Islet precursor cell (in vitro differentiated cells): ENCODE data around the gene TATDN2.
"Not testable (repeated sequence)": the region's sequence is repeated elsewhere in the genome, so short reads cannot be mapped to it uniquely, and the experiment has no call there.

Source experiments
- DNase-seq: peaks from one replicate; pipeline ENCODE4 v3.0.0-alpha.2; 2018

Gene TATDN2

DNA sequence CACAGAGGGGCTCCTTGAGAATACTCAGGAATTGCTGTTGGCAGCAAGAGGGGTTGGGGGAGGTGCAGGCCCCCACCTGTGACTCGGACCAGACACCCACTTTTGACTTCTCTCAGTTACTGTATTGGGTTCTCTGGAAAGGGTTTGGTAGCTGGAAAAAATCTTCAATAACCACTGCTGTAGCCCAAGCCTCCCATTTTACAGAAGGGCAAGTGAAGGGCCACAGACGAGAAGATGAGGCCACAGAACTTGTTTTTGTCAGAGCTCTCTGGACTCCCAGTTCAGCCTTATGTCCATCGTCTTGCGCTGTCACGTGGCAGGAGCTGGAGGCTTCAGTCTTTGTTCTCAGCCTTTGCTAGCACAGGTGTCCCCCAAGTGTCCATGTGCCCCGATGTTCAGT lies 12.7 kb upstream of the TATDN2 start:
- no peak for DNase-seq

DNA sequence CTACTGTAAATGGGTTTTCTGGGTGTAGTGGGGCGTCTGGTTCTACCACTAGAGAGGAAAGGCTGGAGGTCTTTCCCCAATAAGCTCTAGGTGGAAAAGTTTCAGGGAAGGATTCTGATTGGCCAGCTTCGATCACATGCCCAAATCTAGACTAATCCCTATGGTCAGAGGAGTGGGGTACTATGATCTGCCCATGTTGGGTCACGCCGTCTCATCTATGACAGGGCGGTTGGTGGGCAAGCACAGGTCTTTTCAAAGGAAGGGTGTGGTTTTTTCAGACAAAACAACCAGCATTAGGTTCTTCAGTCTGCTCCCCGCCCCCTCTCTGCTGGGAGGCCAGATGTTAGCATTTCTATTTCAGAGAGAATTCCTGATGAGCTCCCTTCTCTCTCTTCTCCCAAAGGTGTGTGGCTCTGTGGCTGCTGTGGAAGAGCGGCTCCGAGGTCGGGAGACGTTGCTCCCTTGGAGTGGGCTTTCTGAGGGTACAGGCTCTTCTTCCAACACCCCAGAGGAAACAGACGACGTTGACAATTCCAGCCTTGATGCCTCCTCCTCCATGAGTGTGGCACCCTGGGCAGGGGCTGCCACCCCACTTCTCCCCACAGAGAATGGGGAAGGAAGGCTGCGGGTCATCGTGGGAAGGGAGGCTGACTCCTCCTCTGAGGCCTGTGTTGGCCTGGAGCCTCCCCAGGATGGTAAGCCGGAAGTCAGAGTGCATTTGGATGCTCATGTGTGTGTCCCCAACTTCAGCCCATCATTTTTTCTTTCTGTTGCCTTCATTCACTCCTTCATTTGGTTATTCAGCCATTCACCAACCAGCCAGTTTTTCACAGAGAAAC lies 9.7 kb upstream of the TATDN2 start:
- no peak for DNase-seq

DNA sequence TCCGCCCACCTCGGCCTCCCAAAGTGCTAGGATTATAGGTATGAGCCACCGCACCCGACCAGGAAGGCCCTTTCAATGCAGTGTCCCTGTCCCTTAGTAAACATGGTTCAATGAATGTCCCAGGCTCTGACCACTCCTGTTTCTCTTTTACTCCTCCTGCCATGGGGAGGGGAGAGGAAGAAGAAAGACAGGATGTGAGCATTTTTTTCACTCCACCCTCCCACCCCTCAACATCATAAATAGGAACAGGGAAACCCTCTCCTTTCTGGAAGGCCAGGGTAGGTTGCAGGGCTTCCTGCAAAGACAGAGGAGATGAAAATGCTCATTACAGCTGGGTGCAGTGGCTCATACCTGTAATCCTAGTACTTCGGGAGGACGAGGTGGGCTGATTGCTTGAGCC lies 7.5 kb upstream of the TATDN2 start:
- no peak for DNase-seq

DNA sequence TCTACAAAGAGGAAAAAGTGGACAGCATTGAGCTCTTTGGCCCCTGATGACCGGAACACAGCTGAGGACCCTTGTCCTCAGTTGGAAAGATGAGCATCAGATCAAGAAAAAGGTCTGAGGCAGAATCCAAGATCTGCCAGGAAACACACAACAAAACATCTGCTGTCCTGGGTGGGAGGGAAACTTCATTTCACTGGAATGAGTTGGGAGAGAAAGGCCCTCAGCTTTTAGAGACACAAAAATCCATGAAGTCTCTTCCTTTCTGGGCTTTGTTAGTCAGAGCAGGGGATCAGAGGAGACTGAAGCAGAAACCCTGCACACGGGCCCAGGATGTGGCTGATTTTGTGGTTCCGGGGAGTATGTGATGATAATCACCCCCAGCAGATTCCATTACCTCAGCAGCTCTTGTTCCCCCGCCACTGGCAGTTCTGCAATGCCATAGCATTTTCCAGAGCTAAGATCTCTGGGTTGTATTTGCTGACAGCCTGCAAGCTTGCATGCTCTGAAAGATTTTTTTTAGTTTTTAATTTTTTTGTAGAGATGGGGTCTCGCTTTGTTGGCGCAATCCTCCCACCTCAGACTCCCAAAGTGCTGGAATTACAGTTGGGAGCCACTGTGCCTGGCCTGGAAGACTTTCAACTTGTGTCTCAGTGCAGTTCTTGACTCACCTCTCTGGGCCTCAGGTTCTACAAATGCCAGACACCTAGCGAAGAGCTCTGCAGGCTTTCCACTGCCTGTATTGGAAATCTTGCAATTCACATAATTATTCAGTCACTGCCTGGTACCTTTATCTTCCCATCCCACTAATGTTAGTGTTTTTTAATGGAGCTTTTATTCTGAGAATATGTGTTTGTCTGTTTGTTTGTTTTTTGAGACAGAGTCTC lies 5.8 kb upstream of the TATDN2 start:
- no peak for DNase-seq

DNA sequence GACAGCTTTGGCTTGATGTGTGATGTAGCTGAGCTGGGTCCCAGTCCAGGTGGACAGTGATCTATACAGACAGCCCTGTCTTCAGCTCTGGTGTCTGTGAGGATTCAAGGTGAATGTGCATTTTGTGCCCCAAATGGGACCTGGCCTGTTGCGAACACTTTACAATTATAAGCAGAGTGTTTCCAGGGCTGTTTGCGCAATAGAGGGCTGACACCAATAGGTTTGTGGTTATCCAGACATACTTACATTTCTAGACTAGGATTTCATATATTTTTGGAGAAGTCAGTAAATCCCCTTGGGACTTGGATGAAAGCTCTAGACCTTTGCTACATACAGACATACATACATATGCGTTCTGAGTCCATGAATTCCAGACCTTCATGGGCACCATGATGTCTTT lies 4.2 kb upstream of the TATDN2 start:
- no peak for DNase-seq

DNA sequence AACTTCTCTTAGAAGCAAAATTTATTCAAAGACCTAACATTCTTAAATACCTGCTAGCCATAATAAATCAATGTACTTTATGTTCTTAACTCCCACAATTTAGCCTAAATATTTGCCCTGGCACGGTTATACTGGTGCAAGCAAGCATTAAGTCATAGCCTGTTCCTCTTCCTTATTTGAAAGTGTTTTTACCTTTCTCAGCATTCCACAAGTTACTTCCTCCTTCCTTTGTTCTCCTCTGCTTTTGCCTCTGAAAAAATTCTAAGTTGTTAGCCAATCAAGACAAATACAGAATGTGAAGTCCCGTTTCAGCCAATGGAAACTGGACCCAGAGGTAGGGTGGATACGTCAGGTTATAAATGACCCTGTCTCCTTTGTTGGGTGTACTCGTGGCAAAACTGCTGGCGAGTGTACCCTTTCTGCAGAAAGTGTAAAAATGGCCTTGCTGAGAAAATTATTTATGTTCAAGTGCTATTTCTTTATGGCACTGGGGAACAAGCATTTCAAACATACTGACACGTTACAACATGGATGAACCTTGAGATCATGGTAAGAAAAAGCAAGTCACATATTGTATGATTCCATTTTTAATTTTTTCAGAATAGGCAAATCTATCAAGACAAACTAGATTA lies 3.1 kb upstream of the TATDN2 start:
- no peak for DNase-seq

DNA sequence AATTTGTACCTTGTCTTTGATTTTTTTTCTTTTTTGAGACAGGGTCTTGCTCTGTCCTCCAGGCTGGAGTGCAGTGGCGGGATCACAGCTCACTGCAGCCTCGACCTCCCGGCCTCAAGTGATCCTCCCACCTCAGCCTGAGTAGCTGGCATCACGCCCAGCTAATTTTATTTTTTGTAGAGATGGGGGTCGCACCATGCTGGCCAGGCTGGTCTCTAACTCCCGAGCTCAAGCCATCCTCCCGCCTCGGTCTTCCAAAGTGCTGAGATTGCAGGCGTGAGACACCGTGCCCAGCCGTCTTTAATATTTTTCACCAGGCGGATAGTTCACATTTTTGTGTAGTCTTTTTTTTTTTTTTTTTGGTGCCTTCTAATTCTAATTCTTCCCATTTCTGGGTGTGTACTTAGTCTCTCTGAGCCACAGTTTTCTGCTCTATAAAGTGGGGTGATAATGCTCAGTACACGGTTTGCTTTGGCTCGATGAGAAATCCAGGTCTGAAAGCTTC lies 528 bp upstream of the TATDN2 start:
- DNase-seq: no peak

DNA sequence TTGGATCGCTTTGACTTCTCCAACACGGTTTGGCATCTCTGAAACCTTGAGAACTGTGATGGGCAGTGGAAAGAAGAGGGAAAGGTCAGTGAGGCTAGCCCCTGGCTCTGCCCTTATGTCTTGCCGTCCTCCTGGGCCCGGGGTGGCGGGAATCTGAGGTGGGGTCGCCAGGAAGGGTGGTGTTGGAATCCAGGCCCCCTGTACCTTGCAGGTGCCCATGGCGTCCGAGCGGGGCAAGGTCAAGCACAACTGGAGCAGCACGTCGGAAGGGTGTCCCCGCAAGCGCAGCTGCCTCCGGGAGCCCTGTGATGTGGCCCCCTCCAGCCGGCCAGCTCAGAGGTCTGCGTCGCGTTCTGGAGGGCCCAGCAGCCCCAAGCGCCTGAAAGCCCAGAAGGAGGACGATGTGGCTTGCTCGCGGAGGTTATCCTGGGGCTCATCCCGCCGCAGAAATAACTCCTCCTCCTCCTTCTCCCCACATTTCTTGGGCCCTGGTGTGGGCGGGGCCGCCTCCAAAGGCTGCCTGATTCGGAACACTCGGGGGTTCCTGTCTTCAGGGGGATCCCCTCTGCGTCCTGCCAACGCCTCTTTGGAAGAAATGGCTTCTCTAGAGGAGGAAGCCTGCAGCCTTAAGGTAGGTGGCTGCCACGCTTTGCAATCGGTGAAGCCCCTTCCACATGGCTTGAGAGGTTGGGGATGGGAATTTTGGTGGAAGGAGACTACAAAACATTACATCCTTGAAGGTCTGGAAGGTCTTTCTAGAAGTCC lies 907 bp downstream of the TATDN2 start:
- DNase-seq: peak; percentile 67

DNA sequence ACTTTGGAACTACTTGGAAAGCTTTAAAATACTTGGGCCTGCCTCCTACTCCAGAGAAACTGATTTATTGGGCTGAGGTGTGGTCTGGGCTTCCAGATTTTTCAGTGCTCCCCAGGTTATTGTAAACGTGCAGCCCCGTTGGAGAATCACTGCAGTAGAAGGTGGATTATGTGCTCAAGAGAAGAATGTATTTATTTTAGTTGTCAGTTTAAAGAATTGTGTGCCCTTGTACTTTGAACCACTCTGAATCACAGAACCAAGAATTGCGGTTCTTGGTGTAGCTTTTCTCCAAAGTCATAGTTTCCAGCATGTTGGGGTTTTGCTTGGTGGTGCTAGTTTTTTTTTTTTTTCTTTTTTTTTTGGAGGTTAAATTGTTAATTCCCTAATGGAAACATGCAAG lies 1.6 kb downstream of the TATDN2 start:
- no peak for DNase-seq

DNA sequence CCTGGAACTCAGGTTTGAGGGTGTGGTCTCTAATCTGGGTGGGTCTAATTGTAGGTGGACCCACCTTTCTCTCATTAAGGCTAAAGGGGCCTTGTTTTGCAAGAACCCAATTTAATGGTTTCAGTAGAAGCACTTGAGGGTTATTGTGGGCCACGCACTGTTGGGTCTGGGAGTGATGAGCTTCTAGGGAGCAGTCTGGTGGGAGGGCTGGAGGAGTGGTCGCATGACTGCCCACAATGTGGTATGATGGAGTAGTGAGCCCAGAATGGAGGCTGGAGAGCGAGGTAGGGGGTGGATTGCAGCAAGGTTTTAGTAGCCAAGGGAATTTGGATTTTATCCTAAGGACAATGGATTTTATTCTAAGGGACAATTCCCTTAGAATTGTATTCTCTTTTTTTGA lies 2.7 kb downstream of the TATDN2 start:
- DNase-seq: no peak

DNA sequence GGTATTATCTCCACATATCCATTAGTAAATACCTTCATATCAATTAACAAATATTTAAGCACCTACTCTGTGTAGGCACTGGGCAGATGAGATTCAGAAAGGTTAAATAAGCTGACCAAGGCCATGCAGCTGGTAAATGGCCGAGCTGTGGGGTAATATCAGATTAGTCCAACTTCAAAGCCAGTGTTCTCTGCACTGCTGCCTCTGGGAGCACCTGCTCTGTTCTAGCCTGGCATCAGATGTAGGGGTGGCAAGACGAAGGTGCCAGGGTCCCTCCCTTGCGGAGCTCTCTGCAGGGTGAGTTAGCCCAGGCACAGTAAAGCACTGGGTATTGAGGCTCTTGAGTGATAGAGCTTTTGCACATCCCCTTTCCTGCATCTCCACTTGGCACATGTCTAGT lies 5.5 kb downstream of the TATDN2 start:
- no peak for DNase-seq

DNA sequence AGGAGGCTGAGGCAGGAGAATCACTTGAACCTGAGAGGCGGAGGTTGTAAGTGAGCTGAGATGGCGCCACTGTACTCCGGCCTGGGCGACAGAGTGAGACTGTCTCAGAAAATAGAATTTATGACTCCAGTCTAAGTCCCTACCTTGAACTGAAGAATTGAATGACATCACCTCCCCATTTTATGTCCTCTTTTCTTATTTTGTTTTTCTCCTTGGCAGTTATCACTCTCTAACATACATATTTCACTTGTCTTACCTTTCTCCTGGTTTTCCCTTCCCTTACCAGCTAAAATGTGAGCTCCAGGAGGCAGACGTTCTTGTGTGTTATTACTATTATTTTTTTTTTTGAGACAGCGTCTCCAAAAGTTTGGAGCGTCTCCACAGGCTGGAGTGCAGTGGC lies 7.6 kb downstream of the TATDN2 start:
- DNase-seq: no peak

DNA sequence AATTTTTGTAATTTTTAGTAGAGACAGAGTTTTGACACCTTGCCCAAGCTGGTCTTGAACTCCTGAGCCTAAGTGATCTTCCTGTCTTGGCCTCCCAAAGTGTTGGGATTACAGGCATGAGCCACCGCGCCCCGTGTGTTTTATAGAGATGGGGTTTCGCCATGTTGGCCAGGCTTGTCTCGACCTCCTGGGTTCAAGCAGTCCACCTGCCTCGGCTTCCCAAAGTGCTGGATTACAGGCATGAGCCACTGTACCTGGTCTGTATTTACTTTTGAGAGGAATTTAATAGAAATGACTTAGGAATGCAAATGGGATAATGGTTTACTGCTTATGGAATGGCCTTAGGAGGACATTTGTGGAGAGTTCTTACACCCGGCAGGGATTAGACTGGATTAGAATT lies 10.8 kb downstream of the TATDN2 start:
- DNase-seq: no peak

DNA sequence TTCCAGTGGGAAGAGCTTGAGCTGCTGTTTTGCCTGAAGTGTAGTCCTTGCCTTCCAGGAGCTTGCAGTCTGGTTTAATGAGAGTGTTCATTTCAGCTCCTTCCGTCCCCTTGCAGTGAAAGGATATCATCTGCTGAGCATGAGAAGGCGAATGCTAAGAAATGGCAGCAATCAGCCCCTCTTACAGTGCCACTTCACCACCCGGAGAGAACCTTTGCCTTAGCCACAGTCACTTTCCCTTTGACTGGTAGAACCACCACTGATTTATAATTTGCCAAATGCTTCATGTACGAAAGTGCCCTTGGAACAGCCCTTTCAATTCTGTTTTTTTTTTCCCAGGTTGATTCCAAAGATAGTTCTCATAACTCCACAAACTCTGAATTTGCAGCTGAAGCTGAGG lies 11.5 kb downstream of the TATDN2 start:
- DNase-seq: no peak

DNA sequence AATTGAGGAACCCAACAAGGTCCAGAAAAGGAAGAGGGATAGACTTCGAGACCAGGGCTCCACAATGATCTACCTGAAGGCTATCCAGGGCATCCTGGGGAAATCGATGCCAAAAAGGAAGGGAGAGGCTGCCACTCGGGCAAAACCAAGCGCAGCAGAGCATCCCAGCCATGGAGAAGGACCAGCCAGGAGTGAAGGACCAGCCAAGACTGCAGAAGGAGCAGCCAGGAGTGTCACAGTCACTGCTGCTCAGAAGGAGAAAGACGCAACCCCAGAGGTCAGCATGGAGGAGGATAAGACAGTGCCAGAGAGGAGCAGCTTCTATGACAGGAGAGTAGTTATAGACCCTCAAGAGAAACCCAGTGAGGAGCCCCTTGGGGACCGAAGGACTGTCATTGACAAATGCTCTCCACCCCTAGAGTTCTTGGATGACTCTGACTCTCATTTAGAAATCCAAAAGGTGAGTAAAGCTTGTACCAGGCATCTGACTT lies 12.0 kb downstream of the TATDN2 start:
- DNase-seq: no peak

DNA sequence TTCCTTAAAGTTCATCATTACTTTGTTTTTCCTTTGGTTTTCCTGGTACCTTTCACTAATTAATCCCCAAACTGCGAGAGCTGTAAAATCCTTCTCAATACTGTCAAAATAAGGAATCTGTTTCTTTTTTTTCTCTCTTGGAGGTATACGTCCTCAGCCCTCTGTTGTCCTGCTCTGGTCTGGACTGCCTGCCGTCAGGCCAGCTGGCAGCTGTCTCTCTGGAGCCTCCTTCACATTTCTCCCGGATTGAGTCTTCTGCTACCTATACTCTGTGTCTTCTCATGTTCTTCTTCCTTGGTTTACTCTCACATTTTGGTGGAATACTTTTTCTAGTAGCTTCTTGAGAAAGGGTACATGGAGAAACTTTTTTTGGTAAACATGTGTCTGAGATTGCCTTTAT lies 13.8 kb downstream of the TATDN2 start:
- DNase-seq: no peak

DNA sequence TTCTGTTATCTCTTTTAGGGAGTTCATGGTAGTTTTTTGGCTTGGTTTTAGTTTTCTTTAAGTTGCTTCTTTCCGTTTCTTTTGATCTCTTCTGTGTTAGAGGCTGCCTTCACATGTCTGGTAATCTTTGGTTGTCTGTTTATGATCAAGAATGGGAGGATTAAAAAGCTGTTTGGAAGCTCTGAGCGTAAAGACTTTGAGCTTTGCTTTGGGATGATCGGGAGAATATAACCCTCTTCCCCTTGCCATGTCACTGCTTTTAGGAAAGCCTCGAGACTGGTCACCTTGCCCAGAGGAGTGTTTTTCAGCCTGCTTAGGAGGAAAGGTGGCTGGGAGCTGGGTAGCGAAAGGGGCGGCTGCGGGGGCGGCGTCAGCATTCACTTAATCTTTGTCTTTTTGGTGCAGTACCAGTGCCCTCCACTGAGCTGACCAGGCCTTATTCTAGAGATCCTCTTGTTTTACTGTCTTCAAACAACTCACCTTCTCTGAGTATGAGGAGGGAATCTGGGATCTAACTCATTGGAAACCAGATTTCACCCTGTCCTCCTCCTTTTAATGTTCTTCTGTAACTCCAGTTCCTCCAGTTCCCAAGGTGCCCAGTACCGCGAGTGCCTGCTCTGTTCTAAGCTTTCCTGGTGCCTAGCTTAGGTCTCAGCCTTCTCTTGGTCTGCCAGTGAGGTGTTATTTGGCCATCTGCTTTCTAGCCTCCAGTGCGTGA lies 15.5 kb downstream of the TATDN2 start:
- DNase-seq: peak; percentile 85

DNA sequence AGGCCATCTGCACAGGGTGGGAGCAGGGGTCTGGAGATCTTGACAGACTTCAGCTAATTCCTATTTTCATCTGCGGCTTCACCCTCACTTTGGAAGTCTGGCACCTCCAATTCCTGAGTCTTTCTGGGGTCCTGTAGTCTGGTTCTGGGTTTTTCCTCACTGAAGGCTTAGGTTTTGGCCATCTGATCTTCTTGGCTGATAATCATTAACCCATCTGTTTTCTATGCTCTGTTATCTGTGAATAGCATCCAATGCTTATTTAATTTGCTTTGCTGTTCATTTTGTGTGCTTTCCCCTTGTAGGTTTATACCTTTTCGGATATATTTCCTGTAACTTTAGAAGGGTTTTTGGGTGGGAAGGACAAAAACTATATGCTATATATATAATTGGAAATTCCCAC lies 17.6 kb downstream of the TATDN2 start:
- DNase-seq: no peak

DNA sequence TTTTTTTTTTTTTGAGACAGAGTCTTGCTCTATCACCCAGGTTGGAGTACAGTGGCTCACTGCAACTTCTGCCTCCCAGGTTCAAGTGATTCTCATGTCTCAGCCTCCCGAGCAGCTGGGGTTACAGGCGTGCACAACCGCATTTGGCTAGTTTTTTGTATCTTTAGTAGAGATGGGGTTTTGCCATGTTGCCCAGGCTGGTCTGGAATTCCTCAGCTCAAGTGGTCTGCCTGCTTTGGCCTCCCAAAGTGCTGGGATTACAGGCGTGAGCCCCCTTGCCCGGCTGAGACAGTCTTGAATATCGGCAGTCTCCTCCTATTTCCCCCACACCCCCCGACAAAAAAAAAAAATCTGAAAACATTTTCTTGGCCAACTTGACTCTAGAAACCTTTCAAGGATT lies 18.7 kb downstream of the TATDN2 start:
- DNase-seq: not testable (repeated sequence)

DNA sequence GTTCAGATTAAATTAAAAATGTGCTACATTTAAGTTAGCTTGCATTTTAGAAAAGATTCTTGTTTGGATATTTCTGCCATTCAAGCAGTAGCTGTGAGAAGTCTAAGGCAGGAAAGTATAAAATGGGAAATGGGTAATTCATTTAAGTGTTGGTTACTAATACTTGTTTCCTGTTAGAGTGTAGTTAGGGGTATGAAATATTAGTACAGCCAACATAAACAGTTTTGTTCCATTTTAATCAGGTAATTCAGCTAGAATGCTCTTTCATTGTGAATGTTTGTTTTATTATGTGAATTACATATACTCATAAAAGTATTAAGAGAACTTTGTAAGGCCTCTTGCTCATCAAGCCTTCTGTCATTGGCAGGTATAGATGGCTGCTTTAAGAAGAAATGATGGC lies 19.9 kb downstream of the TATDN2 start:
- no peak for DNase-seq

DNA sequence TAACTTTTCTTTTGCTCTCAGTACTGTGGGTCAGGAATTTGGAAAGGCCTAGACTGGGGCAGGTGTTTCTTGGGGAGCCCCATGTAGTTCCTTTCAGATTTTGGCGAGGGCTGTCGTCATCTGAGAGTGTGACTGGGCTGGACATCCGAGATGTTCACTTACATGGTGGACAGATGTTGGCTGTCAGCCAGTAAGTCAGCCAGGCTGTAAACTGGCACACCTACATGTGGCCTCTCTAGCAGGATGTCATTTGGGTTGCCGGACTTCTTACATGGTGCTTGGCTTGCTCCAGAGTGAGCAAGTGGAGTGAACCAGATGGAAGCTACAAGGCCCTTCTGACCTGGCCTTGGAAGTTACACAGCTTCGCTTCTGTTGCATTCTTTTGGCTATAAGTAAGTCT lies 20.7 kb downstream of the TATDN2 start:
- DNase-seq: no peak

DNA sequence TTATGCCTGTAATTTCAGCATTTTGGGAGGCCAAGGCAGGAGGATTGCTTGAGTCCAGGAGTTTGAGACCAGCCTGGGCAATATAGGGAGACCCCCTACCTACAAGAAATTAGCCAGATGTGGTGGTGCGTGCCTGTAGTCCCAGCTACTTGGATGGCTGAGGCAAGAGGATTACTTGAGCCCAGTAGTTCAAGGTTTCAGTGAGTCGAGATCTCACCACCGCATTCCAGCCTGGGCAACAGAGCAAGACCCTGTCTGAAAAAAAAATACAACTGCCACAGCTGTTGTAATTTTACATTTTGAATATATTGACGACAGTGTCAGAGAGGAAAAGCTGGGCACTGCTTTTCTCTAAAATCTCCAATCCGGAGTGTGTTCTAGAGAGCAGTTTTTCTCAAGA lies 21.2 kb downstream of the TATDN2 start:
- no peak for DNase-seq
